RWPE2 (cell line): ENCODE measurements around the gene MIS18A.
"Not testable (repeated sequence)": the region's sequence is repeated elsewhere in the genome, so short reads cannot be mapped to it uniquely, and the experiment has no call there.

Experiments used
- ATAC-seq: fragments of 200-7000 bp; cut with Tn5 transposase; 3 replicates; pipeline ENCODE4 v1.9.1; 2021; ENCODE audit warnings: low read depth
- DNase-seq: peaks from one replicate; pipeline ENCODE4 v3.0.0-alpha.2; 2020; ENCODE audit warnings: low spot score
- H3K27ac ChIP-seq: fragments of 450-650 bp; 2 replicates; pipeline ENCODE4 v1.5.1; 2017; ENCODE audit warnings: mild to moderate bottlenecking; ENCODE audit not compliant: poor library complexity, severe bottlenecking
- H3K27me3 ChIP-seq: fragments of 250-450 bp; sonication (Bioruptor Pico); 2 replicates; pipeline ENCODE4 v1.5.1; 2021; ENCODE audit warnings: mild to moderate bottlenecking, moderate library complexity; ENCODE audit not compliant: insufficient read depth, poor library complexity, severe bottlenecking
- H3K36me3 ChIP-seq: fragments of 250-450 bp; sonication (Bioruptor Pico); 2 replicates; pipeline ENCODE4 v1.5.1; 2020; ENCODE audit warnings: low read depth, mild to moderate bottlenecking, moderate library complexity
- H3K4me1 ChIP-seq: fragments of 250-450 bp; sonication (Bioruptor Pico); 2 replicates; pipeline ENCODE4 v1.5.1; 2021; ENCODE audit warnings: mild to moderate bottlenecking, moderate library complexity; ENCODE audit not compliant: insufficient read depth, poor library complexity, severe bottlenecking
- H3K4me3 ChIP-seq: fragments of 250-450 bp; sonication (Bioruptor Pico); 2 replicates; pipeline ENCODE4 v1.5.1; 2021; ENCODE audit warnings: mild to moderate bottlenecking, moderate library complexity; ENCODE audit not compliant: severe bottlenecking
- H3K9me3 ChIP-seq: fragments of 250-450 bp; sonication (Bioruptor Pico); 2 replicates; pipeline ENCODE4 v1.5.1; 2021; ENCODE audit warnings: mild to moderate bottlenecking, moderate library complexity; ENCODE audit not compliant: severe bottlenecking
- CTCF ChIP-seq: fragments of 450-650 bp; IDR thresholded peaks from one replicate; pipeline ENCODE4 v1.5.1; 2017; ENCODE audit warnings: mild to moderate bottlenecking, moderate library complexity; ENCODE audit not compliant: poor library complexity, severe bottlenecking

MIS18A gene

GRCh38 chr21:32311621-32312020, 32.8 kb upstream of the MIS18A start:
- H3K4me3 ChIP-seq, result no peak overlapping the region
- H3K4me1 ChIP-seq, result no peaks in the 10 kb centered on the region
- ATAC-seq, result no peak
- no peaks in the 10 kb centered on the region for H3K27me3 ChIP-seq
- no peak for DNase-seq
- no peak overlapping the region for H3K27ac ChIP-seq
- H3K9me3 ChIP-seq, result no peaks in the 10 kb centered on the region
- TF ChIP-seq CTCF, result no peak
- H3K36me3 ChIP-seq, result peaks cover 49% of the 10 kb centered on the region

DNA sequence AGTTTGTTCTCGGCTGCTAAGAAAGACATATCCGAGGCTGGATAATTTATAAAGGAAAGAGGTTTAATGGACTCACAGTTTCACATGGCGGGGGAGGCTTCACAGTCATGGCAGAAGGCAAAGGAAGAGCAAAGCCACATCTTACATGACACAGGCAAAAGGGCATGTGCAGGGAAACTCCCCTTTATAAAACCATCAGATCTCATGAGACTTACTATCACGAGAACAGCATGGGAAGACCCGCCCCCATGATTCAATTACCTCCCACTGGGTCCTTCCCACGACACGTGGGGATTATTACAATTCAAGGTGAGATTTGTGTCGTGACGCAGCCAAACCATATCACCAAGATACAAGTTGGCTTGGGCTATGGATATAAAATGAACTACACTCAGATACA, 32.1 kb upstream of the MIS18A start:
- H3K36me3 ChIP-seq, result peaks cover 44% of the 10 kb centered on the region
- not testable (repeated sequence) for DNase-seq, H3K4me1 ChIP-seq, H3K27me3 ChIP-seq, H3K9me3 ChIP-seq, H3K4me3 ChIP-seq, H3K27ac ChIP-seq, ATAC-seq

GRCh38 chr21:32309906-32310460, 31.1 kb upstream of the MIS18A start:
- no peaks in the 10 kb centered on the region for H3K27me3 ChIP-seq
- no peak for ATAC-seq

DNA sequence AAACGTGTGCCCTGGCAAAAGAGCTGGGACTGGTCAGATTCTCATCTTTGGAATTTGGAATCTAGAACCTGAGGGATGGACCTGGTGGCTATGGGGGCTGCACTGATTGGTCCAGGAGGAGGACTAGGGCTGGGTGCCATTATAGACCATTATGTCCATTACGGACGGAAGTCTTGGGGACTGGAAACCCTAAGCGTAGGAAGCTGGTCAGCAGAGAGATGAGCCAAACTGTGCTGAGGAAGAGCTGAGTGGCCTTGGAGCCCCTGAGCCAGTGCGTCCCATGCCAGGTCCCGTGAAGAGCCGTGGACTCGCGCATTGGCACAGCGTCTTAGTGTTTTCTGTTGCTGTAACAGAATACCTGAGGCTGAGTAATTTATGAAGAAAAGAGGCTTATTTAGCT, 29.8 kb upstream of the MIS18A start:
- no peak for ATAC-seq
- no peak for TF ChIP-seq CTCF
- Histone ChIP-seq H3K27ac (no peak overlapping the region), H3K36me3 (peaks cover 24% of the 10 kb centered on the region), H3K9me3 (no peaks in the 10 kb centered on the region), H3K4me3 (no peak overlapping the region), H3K27me3 (no peaks in the 10 kb centered on the region), H3K4me1 (no peaks in the 10 kb centered on the region)
- DNase-seq, result no peak

More at GRCh38 chr21:32309906-32310460, 31.1 kb upstream of the MIS18A start:
- TF ChIP-seq CTCF, result no peak
- Histone ChIP-seq H3K36me3 (peaks cover 37% of the 10 kb centered on the region), H3K9me3 (no peaks in the 10 kb centered on the region), H3K4me3 (no peak overlapping the region), H3K4me1 (no peaks in the 10 kb centered on the region), H3K27ac (no peak overlapping the region)
- no peak for DNase-seq

DNA sequence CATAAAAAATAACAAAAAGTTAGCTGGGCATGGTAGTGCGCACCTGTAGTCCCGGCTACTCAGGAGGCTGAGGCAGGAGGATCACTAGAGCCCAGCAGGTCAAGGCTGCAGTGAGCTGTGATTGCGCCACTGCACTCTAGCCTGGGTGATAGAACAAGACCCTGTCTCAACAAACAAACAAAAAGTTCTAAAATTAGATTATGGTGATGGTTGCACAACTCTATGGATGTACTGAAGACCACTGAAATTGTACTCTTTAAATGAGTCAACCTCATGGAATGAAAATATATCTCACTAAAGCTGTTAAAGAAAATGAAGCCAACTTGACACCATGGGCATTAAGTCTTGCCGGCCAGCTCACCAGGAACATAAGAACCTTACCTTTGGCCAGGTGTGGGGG, 28.9 kb upstream of the MIS18A start:
- peak; percentile 8; the same call in 1 of the 3 replicates for ATAC-seq
- Histone ChIP-seq H3K9me3 (no peaks in the 10 kb centered on the region), H3K27ac (no peak overlapping the region), H3K27me3 (no peaks in the 10 kb centered on the region), H3K4me1 (no peaks in the 10 kb centered on the region), H3K4me3 (no peak overlapping the region), H3K36me3 (peaks cover 20% of the 10 kb centered on the region)
- no peak for DNase-seq
- no peak for TF ChIP-seq CTCF
